Measurements from ENCODE around the gene MRPL19.

DNA sequence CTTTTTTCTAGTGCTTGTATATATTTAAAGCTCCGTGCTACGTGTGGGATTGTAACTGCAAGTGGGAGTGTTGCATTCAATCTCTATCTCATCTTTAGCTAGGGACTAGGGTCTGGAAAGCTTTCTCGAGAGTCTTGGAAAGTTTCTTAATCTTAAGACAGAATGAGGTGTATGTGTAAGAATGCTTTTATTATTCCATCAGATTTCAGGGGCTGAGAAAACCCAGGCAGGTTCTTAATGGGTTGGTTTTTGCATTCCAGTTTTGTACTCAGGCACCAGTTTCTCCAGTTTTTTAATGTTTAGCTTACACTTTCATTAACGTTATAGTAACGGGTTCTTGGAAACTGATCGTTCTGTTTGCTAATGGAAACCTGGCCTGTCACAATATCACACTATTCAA, 20.3 kb downstream of the MRPL19 start:
- TF ChIP-seq, protein P1, sequence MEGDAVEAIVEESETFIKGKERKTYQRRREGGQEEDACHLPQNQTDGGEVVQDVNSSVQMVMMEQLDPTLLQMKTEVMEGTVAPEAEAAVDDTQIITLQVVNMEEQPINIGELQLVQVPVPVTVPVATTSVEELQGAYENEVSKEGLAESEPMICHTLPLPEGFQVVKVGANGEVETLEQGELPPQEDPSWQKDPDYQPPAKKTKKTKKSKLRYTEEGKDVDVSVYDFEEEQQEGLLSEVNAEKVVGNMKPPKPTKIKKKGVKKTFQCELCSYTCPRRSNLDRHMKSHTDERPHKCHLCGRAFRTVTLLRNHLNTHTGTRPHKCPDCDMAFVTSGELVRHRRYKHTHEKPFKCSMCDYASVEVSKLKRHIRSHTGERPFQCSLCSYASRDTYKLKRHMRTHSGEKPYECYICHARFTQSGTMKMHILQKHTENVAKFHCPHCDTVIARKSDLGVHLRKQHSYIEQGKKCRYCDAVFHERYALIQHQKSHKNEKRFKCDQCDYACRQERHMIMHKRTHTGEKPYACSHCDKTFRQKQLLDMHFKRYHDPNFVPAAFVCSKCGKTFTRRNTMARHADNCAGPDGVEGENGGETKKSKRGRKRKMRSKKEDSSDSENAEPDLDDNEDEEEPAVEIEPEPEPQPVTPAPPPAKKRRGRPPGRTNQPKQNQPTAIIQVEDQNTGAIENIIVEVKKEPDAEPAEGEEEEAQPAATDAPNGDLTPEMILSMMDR (conservative IDR thresholded peaks at IDR 0.05; ENCODE audit: low read depth in 2 of 2), result no peak
- no peak for TF ChIP-seq POLR2AphosphoS5 (IDR thresholded peaks at IDR 0.05; ENCODE audit: low read depth)
- no peak for TF ChIP-seq EZH2phosphoT487 (IDR thresholded peaks at IDR 0.05; ENCODE audit: unreplicated experiment)
- TF ChIP-seq, protein P2, sequence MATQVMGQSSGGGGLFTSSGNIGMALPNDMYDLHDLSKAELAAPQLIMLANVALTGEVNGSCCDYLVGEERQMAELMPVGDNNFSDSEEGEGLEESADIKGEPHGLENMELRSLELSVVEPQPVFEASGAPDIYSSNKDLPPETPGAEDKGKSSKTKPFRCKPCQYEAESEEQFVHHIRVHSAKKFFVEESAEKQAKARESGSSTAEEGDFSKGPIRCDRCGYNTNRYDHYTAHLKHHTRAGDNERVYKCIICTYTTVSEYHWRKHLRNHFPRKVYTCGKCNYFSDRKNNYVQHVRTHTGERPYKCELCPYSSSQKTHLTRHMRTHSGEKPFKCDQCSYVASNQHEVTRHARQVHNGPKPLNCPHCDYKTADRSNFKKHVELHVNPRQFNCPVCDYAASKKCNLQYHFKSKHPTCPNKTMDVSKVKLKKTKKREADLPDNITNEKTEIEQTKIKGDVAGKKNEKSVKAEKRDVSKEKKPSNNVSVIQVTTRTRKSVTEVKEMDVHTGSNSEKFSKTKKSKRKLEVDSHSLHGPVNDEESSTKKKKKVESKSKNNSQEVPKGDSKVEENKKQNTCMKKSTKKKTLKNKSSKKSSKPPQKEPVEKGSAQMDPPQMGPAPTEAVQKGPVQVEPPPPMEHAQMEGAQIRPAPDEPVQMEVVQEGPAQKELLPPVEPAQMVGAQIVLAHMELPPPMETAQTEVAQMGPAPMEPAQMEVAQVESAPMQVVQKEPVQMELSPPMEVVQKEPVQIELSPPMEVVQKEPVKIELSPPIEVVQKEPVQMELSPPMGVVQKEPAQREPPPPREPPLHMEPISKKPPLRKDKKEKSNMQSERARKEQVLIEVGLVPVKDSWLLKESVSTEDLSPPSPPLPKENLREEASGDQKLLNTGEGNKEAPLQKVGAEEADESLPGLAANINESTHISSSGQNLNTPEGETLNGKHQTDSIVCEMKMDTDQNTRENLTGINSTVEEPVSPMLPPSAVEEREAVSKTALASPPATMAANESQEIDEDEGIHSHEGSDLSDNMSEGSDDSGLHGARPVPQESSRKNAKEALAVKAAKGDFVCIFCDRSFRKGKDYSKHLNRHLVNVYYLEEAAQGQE (IDR thresholded peaks at IDR 0.05; ENCODE audit: unreplicated experiment), result no peak
- no peak for TF ChIP-seq EZH2 (IDR thresholded peaks at IDR 0.05; ENCODE audit: low read depth, unreplicated experiment)

Measured in GM23338 (cell line).